Measurements from ENCODE around the gene FAM184A.
"Not testable (repeated sequence)": the region's sequence is repeated elsewhere in the genome, so short reads cannot be mapped to it uniquely, and the experiment has no call there.

Gene FAM184A

DNA sequence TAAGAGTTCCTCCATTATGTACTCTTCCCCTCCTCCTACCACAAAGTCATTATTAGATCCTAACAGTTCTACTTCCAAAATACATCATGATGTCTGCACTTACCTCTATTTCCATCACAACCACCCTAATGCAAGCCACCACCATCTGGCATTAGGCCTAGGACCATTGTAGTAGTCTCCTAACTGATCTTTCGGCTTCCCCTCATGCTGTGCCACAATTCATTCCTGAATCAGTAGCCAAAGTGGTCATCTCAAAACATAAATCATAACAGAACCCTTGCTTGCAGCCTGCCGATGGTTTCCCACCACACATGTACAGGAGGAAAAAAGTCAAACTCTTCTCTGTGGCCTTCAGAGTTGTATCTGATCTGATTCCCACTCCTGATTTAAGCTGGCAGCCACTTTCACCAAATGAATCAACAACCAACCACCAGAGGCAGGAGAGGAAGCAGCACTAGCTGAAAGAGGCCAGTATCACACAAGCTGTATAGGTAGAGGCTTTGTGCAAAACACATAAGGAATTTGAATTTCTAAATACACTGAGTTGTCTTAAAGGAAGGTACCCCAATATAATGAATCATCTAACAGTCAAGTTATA, 26.1 kb downstream of the FAM184A start:
- DNase-seq = no peak

DNA sequence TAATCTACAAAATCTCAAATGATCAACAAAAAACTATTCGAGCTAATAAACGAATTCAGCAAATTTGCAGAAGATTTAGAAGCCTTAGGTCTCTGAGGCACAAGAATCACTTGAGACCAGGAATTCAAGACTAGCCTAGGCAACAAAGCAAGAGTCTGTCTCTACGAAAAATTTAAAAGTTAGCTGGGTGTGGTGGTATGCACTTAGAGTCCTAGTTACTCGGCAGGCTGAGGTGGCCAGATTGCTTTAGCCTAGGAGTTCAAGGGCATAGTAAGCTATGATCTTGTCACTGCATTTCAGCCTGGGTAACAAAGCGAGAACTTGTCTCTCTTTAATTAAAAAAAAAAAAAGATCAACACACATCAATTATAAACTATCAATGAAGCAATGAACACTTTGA, 34.2 kb downstream of the FAM184A start:
- DNase-seq = no peak

- DNase-seq = no peak
Measured at GRCh38 chr6:119043783-119044182, 34.7 kb downstream of the FAM184A start.

DNA sequence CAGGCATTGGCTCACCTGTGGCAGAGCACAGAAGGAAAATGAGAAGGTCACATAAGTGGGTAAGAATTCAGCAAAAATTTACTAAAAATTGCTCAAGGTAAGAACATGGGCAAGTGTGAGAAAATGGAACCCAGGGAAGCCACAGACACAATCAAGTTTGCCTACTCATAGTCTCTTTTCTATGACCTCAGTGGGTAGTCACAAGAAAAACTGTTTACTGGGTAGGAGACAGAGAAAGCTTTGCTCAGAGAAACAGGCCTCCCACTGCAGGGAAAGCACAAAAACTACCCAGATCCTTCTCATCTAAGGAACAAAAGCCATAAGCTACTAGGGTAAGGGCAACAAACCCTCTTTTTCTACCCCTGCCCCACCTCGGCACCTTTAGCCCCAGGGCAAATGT, 35.2 kb downstream of the FAM184A start:
- no peak for DNase-seq

GRCh38 chr6:119040636-119041035, 37.8 kb downstream of the FAM184A start:
- DNase-seq = no peak

- no peak for DNase-seq
Measured at GRCh38 chr6:119040229-119040628, 38.2 kb downstream of the FAM184A start.

- no peak for DNase-seq
Measured at GRCh38 chr6:119037941-119038623, 40.4 kb downstream of the FAM184A start.

DNA sequence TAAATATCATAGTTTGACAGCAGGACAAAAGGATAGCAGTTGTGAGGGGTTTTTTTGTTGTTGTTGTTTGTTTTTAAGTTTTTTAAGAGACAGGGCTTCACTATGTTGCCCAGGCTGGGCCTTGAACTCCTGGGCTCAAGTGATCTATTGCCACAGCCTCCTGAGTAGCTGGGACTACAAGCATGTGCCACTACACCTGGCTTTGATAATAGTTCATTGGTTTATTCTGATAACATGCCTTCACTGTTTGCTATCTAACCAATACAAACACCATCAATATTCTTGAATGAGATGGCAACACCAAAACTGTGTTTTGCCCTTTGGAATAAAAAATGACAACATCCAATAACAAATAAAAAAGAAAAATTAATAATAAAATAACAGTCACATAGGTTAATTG, 41.2 kb downstream of the FAM184A start:
- DNase-seq = no peak

GRCh38 chr6:119036081-119036480, 42.4 kb downstream of the FAM184A start:
- DNase-seq = no peak

DNA sequence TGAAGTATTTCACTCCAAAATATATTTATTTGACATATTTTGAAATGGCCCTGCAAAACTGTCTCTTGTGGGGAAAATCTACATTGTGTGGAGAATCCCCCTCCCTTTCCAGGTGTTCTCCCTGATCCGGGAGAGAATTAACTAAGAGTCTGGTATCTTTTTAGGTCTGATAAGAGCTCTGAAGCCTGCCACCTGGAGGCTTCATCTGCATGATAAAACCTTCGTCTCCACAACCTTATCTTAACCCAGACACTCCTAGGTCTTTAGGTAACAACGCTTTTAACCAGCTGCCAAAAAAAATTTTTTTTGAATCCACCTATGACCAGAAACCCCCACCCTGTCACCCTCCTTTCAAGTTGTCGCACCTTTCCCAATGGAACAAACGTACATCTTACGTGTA, 43.0 kb downstream of the FAM184A start:
- no peak for DNase-seq

DNA sequence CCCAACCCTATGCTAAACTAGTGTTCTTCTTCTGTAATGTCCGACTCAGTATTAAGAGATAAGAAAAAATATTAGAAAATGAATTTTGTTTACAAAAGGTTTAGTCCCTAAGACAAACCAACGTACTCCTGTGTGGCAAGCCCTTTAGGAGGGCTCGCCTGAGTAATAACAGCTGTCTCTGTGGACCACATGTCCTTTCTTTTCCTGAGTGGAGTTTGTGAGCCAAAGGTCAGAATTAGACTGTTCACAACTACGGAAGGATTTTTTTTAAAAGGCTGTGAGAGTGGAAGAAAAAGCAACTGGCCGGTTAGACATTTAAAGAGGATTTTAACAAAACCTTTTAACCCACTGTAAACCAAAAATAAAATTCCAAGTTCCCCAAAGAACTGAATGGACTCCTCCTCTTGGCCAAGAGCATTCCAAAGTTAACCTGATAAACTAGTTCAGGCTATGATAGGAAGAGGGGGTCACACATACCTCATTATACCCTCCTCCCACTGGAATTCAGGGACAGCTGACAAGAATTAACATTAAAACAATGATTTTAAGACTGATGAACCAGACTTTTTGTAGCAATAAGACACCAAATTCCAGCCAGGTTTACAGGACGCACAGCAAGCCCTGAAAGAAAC, 43.5 kb downstream of the FAM184A start:
- no peak for DNase-seq

DNA sequence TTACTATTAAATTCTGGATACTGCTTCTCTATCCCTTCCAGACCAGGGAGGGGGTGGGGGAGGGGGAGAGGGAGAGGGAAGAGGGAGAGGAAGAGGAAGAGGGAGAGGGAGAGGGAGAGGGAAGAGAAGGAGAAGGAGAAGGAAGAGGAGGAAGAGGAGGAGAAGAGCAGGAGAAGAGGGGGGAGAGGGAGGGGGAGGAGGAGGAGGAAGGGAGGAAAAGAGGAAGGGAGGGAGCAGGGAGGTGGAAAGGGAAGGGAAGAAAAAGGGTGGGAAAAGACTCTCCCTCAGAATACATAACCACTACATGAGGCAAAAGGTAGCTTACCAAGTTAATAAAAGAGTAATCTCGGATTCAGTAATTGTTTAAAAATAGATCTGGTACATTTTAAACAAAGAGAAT, 46.0 kb downstream of the FAM184A start:
- no peak for DNase-seq

DNA sequence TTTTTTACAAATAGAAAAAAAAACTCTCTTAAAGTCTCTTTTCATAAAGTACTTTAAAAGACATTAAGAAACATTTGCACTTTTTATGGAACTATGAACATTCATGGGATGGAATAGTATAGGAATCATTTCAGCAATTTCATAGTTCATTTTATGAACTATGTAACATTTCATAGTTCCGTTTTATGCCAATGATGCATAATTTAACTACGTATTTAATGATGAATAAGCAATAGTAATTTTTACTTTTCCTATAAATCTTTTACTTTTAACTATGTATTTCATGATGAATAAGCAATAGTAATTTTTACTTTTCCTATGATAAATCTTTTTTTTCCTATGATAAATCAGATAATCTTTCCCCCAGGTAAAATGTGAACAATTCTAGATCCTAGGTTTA, 47.7 kb downstream of the FAM184A start:
- no peak for DNase-seq

GRCh38 chr6:119028091-119028490, 50.4 kb downstream of the FAM184A start:
- DNase-seq = no peak

GRCh38 chr6:119027465-119027864, 51.0 kb downstream of the FAM184A start:
- no peak for DNase-seq

DNA sequence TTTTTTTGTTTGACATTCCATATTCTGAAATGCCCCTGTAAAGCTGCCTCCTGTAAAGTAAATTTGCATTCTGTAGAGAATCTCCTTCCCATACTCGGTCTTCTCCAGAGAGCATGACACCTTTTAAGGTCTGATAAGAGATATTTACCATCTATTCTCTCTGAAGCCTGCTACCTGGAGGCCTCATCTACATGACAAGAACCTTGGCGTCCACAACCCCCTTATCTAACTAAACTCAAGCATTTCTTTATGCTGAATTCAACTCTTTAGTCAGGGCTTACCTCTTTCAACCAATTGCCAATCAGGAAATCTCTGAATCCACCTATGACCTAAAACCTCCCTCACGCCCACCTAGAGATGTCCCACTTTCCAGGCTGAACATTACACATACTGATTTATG, 51.6 kb downstream of the FAM184A start:
- no peak for DNase-seq

GRCh38 chr6:119025793-119026192, 52.7 kb downstream of the FAM184A start:
- DNase-seq = no peak

DNA sequence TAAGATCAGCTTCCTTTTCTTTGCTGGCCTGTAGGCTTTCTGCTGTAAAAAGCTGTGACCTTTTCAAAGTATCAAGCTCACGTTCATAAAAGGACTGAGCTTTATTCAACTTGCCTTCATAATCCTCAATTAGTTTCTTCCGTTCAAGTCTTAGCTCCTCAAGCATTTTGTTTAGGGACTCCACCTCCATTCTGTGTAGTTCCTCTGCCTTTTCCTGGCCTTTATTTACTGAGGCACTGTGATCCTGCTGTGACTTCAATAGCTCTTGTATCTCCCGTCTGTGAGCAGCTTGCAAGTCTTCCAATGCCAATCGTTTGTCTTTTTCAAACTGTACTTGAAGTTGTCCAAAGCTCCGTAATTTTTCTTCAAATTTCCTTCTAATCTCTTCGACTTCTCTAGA, 54.4 kb downstream of the FAM184A start:
- DNase-seq = no peak

GRCh38 chr6:119022796-119023195, 55.7 kb downstream of the FAM184A start:
- no peak for DNase-seq

DNA sequence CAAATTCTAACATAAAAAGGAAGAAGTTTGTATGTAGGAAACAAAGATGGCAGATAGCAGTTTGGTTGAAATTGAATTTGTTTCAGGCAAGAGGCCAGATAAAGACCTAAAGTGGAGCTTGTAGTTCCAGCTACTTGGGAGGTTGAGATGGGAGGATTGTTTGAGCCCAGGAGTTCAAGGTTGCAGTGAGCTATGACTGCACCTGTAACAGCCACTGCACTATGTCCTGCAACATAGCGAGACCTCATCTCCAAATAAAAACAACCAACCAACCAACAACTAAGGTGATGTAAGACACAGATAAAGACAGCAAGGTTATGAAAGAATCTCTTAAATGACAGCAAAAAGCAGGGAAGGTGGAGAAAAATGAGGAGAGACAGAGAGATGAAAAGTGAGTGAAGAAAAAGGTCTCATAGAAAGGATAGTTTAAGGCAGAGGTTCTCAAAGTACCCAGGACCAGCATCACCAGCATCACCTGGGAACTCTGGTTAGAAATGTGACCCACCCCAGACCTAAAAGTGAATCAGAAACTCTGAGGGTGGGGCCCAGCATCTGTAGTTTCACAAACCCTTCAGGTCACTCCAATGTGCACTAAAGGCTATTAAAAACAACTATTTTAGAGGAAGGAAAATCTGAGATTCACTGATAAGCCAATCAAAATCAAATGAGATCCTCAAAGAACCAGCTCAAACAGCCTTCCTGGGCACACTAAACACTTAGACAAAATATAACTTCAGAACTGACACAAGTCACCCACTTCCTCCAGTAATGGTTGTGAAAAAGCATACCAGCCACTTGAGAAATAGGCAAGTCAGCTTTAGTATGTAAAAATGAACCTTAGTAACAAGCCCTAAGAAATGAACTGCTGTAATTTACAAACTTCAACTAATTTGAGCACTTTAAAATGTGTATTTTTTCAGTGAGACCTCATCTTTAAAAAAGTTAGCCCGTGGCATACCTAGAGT, 57.6 kb downstream of the FAM184A start:
- DNase-seq = no peak

- not testable (repeated sequence) for DNase-seq
Measured at GRCh38 chr6:119015165-119015564, 63.3 kb downstream of the FAM184A start.

DNA sequence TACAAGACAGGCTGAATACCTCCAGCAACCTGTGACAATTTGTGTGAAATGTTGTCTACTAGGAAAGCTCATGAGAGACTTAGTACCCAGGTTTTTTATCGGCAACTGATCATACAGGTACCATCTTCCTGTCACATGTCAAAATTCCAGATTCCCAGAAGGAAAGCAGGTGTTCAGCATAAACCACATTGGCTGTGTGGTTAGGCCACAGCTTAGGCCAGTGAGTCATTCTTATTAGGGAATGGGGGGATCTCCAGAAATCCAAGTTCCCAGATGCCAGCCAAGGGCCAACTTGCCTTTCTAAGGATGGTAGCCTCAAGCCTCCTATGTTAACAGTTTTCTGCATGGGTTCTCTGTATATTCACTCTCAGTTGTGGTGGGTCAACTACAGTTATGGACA, 65.9 kb downstream of the FAM184A start:
- no peak for DNase-seq

GRCh38 chr6:119009266-119009665, 69.2 kb downstream of the FAM184A start:
- not testable (repeated sequence) for DNase-seq
